Measurements from ENCODE around the gene SPATA16. TPM values are rescaled to one million over a fixed set of nuclear protein-coding genes. Genes with fewer than 3 reads are reported as not detected.

The SPATA16 gene
- total and polyA plus RNA-seq, 5 donors from 2014 or later, result not detected

DNA sequence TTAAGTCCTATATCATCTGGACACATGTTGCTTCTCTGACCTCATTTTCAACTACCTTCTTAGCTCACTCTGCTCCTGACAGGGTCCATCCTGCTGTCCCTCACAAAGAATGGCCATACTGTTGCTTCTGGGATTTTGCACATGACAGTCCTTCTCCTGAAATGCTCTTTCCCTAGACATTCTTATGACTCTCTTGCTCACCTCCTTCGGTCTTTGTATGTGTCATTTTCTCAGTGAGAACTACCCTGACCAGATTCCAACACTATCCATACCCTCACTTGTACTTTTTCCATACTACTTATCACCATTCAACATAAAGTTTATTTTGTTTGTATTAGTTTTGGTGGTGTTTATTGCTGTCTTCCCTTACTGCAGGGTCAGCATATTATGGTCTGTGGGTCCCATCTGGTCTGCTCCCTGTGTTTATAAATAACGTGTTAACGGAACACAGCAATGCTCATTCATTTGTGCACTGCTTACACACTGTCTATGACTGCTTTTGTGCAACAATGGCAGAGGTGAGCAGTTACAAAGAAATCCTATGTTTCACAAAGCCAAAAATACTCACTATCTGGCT, 159.5 kb downstream of the SPATA16 start:
- no peak for DNase-seq
- Histone ChIP-seq H3K27ac (ENCODE audit: insufficient read depth, low read length, poor library complexity, severe bottlenecking) (no peak overlapping the region), H3K27me3 (ENCODE audit: control insufficient read depth, insufficient read depth, low read length) (no peaks in the 10 kb centered on the region), H3K4me3 (ENCODE audit: low read depth, low read length) (no peak overlapping the region), H3K9me3 (ENCODE audit: control insufficient read depth in 2 of 2, low read length in 2 of 2) (no peaks in the 10 kb centered on the region), H3K36me3 (ENCODE audit: control insufficient read depth, insufficient read depth, low read length) (no peaks in the 10 kb centered on the region), H3K4me1 (ENCODE audit: control insufficient read depth, insufficient read depth, low read length, poor library complexity, severe bottlenecking) (no peaks in the 10 kb centered on the region)
- Mint-ChIP-seq H3K27ac (no peak overlapping the region), H3K4me3 (no peak overlapping the region), H3K9me3 (peaks cover 0 to 8% (median 2%) of the 10 kb centered on the region in 7 donors), H3K4me1 (no peaks in the 10 kb centered on the region), H3K27me3 (no peaks in the 10 kb centered on the region), H3K36me3 (no peaks in the 10 kb centered on the region)
- ATAC-seq (ENCODE audit: low read depth in 2 of 2), result no peak

- Mint-ChIP-seq H3K36me3 (no peaks in the 10 kb centered on the region), H3K27me3 (no peaks in the 10 kb centered on the region), H3K27ac (peak overlapping the region in 1 of 3 donors; percentile 78), H3K4me1 (no peaks in the 10 kb centered on the region), H3K9me3 (peaks cover 0 to 8% (median 2%) of the 10 kb centered on the region in 7 donors), H3K4me3 (no peak overlapping the region)
- DNase-seq (no peak), ATAC-seq (ENCODE audit: low read depth in 2 of 2) (no peak)
- no peaks in the 10 kb centered on the region for H3K27me3 ChIP-seq (ENCODE audit: control insufficient read depth, insufficient read depth, low read length)
- H3K9me3 ChIP-seq (ENCODE audit: control insufficient read depth in 2 of 2, low read length in 2 of 2), result no peaks in the 10 kb centered on the region
- no peaks in the 10 kb centered on the region for H3K4me1 ChIP-seq (ENCODE audit: control insufficient read depth, insufficient read depth, low read length, poor library complexity, severe bottlenecking)
- no peak overlapping the region for H3K27ac ChIP-seq (ENCODE audit: insufficient read depth, low read length, poor library complexity, severe bottlenecking)
- no peaks in the 10 kb centered on the region for H3K36me3 ChIP-seq (ENCODE audit: control insufficient read depth, insufficient read depth, low read length)
- H3K4me3 ChIP-seq (ENCODE audit: low read depth, low read length), result no peak overlapping the region
Measured at GRCh38 chr3:172980849-172981248, 160.2 kb downstream of the SPATA16 start.

GRCh38 chr3:172977696-172978095, 163.3 kb downstream of the SPATA16 start:
- Histone ChIP-seq H3K4me1 (ENCODE audit: control insufficient read depth, insufficient read depth, low read length, poor library complexity, severe bottlenecking) (no peaks in the 10 kb centered on the region), H3K4me3 (ENCODE audit: low read depth, low read length) (no peak overlapping the region), H3K36me3 (ENCODE audit: control insufficient read depth, insufficient read depth, low read length) (no peaks in the 10 kb centered on the region), H3K27me3 (ENCODE audit: control insufficient read depth, insufficient read depth, low read length) (no peaks in the 10 kb centered on the region), H3K27ac (ENCODE audit: insufficient read depth, low read length, poor library complexity, severe bottlenecking) (no peak overlapping the region), H3K9me3 (ENCODE audit: control insufficient read depth in 2 of 2, low read length in 2 of 2) (no peaks in the 10 kb centered on the region)
- Mint-ChIP-seq H3K27ac (no peak overlapping the region), H3K27me3 (no peaks in the 10 kb centered on the region), H3K36me3 (no peaks in the 10 kb centered on the region), H3K4me3 (no peak overlapping the region), H3K4me1 (no peaks in the 10 kb centered on the region), H3K9me3 (peaks cover 0 to 4% (median 2%) of the 10 kb centered on the region in 7 donors)
- no peak for DNase-seq
- ATAC-seq (ENCODE audit: low read depth in 2 of 2), result no peak

DNA sequence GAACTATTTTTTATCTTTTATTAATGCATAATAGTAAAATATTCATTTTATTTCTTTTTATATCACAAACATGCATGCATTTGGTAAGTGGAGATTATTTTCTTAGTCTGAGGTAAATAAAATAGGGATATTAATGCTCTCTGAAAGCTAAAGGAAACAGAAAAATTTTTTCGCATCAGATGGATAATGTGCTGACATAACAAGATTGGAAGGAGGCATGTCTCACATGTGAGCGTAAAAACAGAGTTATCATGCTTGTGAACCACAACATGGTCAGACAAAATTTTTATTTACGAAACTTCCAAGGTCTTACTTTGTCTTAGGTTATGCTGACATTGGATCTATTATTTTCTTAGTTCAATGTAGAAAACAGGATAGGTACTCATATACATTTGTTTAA, 166.1 kb downstream of the SPATA16 start:
- H3K27ac Mint-ChIP-seq, result no peak overlapping the region
- Histone ChIP-seq H3K27ac (ENCODE audit: insufficient read depth, low read length, poor library complexity, severe bottlenecking) (no peak overlapping the region), H3K27me3 (ENCODE audit: control insufficient read depth, insufficient read depth, low read length) (no peaks in the 10 kb centered on the region), H3K4me1 (ENCODE audit: control insufficient read depth, insufficient read depth, low read length, poor library complexity, severe bottlenecking) (no peaks in the 10 kb centered on the region), H3K9me3 (ENCODE audit: control insufficient read depth in 2 of 2, low read length in 2 of 2) (no peaks in the 10 kb centered on the region), H3K4me3 (ENCODE audit: low read depth, low read length) (no peak overlapping the region), H3K36me3 (ENCODE audit: control insufficient read depth, insufficient read depth, low read length) (no peaks in the 10 kb centered on the region)
- no peaks in the 10 kb centered on the region for H3K27me3 Mint-ChIP-seq
- DNase-seq (no peak), ATAC-seq (ENCODE audit: low read depth in 2 of 2) (no peak)
- H3K9me3 Mint-ChIP-seq, result peaks cover 0 to 2% (median 0%) of the 10 kb centered on the region in 7 donors
- H3K4me3 Mint-ChIP-seq, result no peak overlapping the region
- no peaks in the 10 kb centered on the region for H3K36me3 Mint-ChIP-seq
- no peaks in the 10 kb centered on the region for H3K4me1 Mint-ChIP-seq

GRCh38 chr3:172973799-172974198, 167.2 kb downstream of the SPATA16 start:
- H3K27me3 Mint-ChIP-seq, result peaks cover 3% of the 10 kb centered on the region
- ATAC-seq (ENCODE audit: low read depth in 2 of 2) (no peak), DNase-seq (no peak)
- H3K4me1 Mint-ChIP-seq, result no peaks in the 10 kb centered on the region
- Histone ChIP-seq H3K4me3 (ENCODE audit: low read depth, low read length) (no peak overlapping the region), H3K27me3 (ENCODE audit: control insufficient read depth, insufficient read depth, low read length) (no peaks in the 10 kb centered on the region), H3K27ac (ENCODE audit: insufficient read depth, low read length, poor library complexity, severe bottlenecking) (no peak overlapping the region), H3K9me3 (ENCODE audit: control insufficient read depth in 2 of 2, low read length in 2 of 2) (no peaks in the 10 kb centered on the region), H3K4me1 (ENCODE audit: control insufficient read depth, insufficient read depth, low read length, poor library complexity, severe bottlenecking) (no peaks in the 10 kb centered on the region), H3K36me3 (ENCODE audit: control insufficient read depth, insufficient read depth, low read length) (no peaks in the 10 kb centered on the region)
- H3K36me3 Mint-ChIP-seq, result no peaks in the 10 kb centered on the region
- H3K27ac Mint-ChIP-seq, result no peak overlapping the region
- H3K9me3 Mint-ChIP-seq, result peaks cover 0 to 2% (median 0%) of the 10 kb centered on the region in 7 donors
- no peak overlapping the region for H3K4me3 Mint-ChIP-seq

GRCh38 chr3:172972717-172973116, 168.3 kb downstream of the SPATA16 start:
- no peaks in the 10 kb centered on the region for H3K9me3 ChIP-seq (ENCODE audit: control insufficient read depth in 2 of 2, low read length in 2 of 2)
- H3K36me3 ChIP-seq (ENCODE audit: control insufficient read depth, insufficient read depth, low read length), result no peaks in the 10 kb centered on the region
- Mint-ChIP-seq H3K4me3 (no peak overlapping the region), H3K36me3 (no peaks in the 10 kb centered on the region), H3K9me3 (peaks cover 0 to 2% (median 0%) of the 10 kb centered on the region in 7 donors), H3K4me1 (no peaks in the 10 kb centered on the region), H3K27me3 (peaks cover 5% of the 10 kb centered on the region), H3K27ac (no peak overlapping the region)
- DNase-seq (no peak), ATAC-seq (ENCODE audit: low read depth in 2 of 2) (no peak)
- no peaks in the 10 kb centered on the region for H3K27me3 ChIP-seq (ENCODE audit: control insufficient read depth, insufficient read depth, low read length)
- H3K27ac ChIP-seq (ENCODE audit: insufficient read depth, low read length, poor library complexity, severe bottlenecking), result no peak overlapping the region
- no peak overlapping the region for H3K4me3 ChIP-seq (ENCODE audit: low read depth, low read length)
- no peaks in the 10 kb centered on the region for H3K4me1 ChIP-seq (ENCODE audit: control insufficient read depth, insufficient read depth, low read length, poor library complexity, severe bottlenecking)

GRCh38 chr3:172972067-172972466, 169.0 kb downstream of the SPATA16 start:
- H3K27ac ChIP-seq (ENCODE audit: insufficient read depth, low read length, poor library complexity, severe bottlenecking), result no peak overlapping the region
- Mint-ChIP-seq H3K36me3 (no peaks in the 10 kb centered on the region), H3K4me3 (no peak overlapping the region), H3K27me3 (peaks cover 5% of the 10 kb centered on the region), H3K9me3 (peaks cover 0 to 2% (median 0%) of the 10 kb centered on the region in 7 donors), H3K4me1 (no peaks in the 10 kb centered on the region), H3K27ac (no peak overlapping the region)
- no peaks in the 10 kb centered on the region for H3K4me1 ChIP-seq (ENCODE audit: control insufficient read depth, insufficient read depth, low read length, poor library complexity, severe bottlenecking)
- no peaks in the 10 kb centered on the region for H3K27me3 ChIP-seq (ENCODE audit: control insufficient read depth, insufficient read depth, low read length)
- H3K4me3 ChIP-seq (ENCODE audit: low read depth, low read length), result no peak overlapping the region
- H3K36me3 ChIP-seq (ENCODE audit: control insufficient read depth, insufficient read depth, low read length), result no peaks in the 10 kb centered on the region
- no peaks in the 10 kb centered on the region for H3K9me3 ChIP-seq (ENCODE audit: control insufficient read depth in 2 of 2, low read length in 2 of 2)
- ATAC-seq (ENCODE audit: low read depth in 2 of 2) (no peak), DNase-seq (no peak)

GRCh38 chr3:172968646-172969045, 172.4 kb downstream of the SPATA16 start:
- Histone ChIP-seq H3K27me3 (ENCODE audit: control insufficient read depth, insufficient read depth, low read length) (no peaks in the 10 kb centered on the region), H3K9me3 (ENCODE audit: control insufficient read depth in 2 of 2, low read length in 2 of 2) (no peaks in the 10 kb centered on the region), H3K36me3 (ENCODE audit: control insufficient read depth, insufficient read depth, low read length) (no peaks in the 10 kb centered on the region), H3K27ac (ENCODE audit: insufficient read depth, low read length, poor library complexity, severe bottlenecking) (no peak overlapping the region), H3K4me3 (ENCODE audit: low read depth, low read length) (no peak overlapping the region), H3K4me1 (ENCODE audit: control insufficient read depth, insufficient read depth, low read length, poor library complexity, severe bottlenecking) (no peaks in the 10 kb centered on the region)
- Mint-ChIP-seq H3K4me3 (no peak overlapping the region), H3K4me1 (no peaks in the 10 kb centered on the region), H3K27ac (no peak overlapping the region), H3K36me3 (no peaks in the 10 kb centered on the region), H3K27me3 (peaks cover 5% of the 10 kb centered on the region), H3K9me3 (peaks cover 0 to 2% (median 0%) of the 10 kb centered on the region in 7 donors)
- no peak for DNase-seq
- ATAC-seq (ENCODE audit: low read depth in 2 of 2), result no peak

Data from CD4-positive, CD25-positive, alpha-beta regulatory T cell (primary cell).